ENCODE measurements around the gene TRMU.

GRCh38 chr22:46368422-46368821 is 32.9 kb downstream of the TRMU start:
- TF ChIP-seq POLR2A (IDR thresholded peaks at IDR 0.05; ENCODE audit: low read depth, low read length): no peak
- TF ChIP-seq POLR2AphosphoS5 (IDR thresholded peaks at IDR 0.05; ENCODE audit: low read depth, low read length): no peak
- TF ChIP-seq TAF1 (IDR thresholded peaks at IDR 0.05; ENCODE audit: borderline replicate concordance, low read depth, low read length): no peak
